HEK293 (cell line): ENCODE measurements around the gene SERPINH1.
A peak's percentile ranks its signal among the peaks of the same experiment; 100 is the strongest.

Source experiments
- BCL11A ChIP-seq: fragments of 450-650 bp; formaldehyde crosslinking; IDR thresholded peaks from 2 replicates; pipeline ENCODE4 v1.5.1; 2016; ENCODE audit warnings: low read depth, missing biosample characterization, missing genetic modification characterization
- GLI2 ChIP-seq: fragments of 450-650 bp; formaldehyde crosslinking; IDR thresholded peaks from 2 replicates; pipeline ENCODE4; 2017; ENCODE audit warnings: missing biosample characterization, missing genetic modification characterization, low read depth, borderline replicate concordance
- SALL2 ChIP-seq: fragments of 450-650 bp; formaldehyde crosslinking; IDR thresholded peaks from 2 replicates; pipeline ENCODE4 v1.5.0; 2017; ENCODE audit warnings: missing biosample characterization, mild to moderate bottlenecking, missing genetic modification characterization, borderline replicate concordance
- SP3 ChIP-seq: fragments of 450-650 bp; formaldehyde crosslinking; IDR thresholded peaks from 2 replicates; pipeline ENCODE4 v1.5.1; 2016; ENCODE audit warnings: missing biosample characterization, missing genetic modification characterization
- WT1 ChIP-seq: fragments of 450-650 bp; formaldehyde crosslinking; IDR thresholded peaks from 2 replicates; pipeline ENCODE4 v1.5.1; 2016; ENCODE audit warnings: missing biosample characterization, missing genetic modification characterization
- YY2 ChIP-seq: fragments of 450-650 bp; formaldehyde crosslinking; IDR thresholded peaks from 2 replicates; pipeline ENCODE4 v1.5.1; 2016; ENCODE audit warnings: missing biosample characterization, missing genetic modification characterization
- ZBTB26 ChIP-seq: fragments of 450-650 bp; formaldehyde crosslinking; optimal IDR thresholded peaks from 2 replicates; pipeline ENCODE3; 2016; ENCODE audit warnings: missing biosample characterization, mild to moderate bottlenecking, missing genetic modification characterization
- ZBTB44 ChIP-seq: fragments of 450-650 bp; IDR thresholded peaks from 2 replicates; pipeline ENCODE4 v1.5.1; 2018; ENCODE audit warnings: missing biosample characterization, mild to moderate bottlenecking, missing genetic modification characterization
- ZEB2 ChIP-seq: fragments of 450-650 bp; formaldehyde crosslinking; IDR thresholded peaks from 2 replicates; pipeline ENCODE4 v1.5.1; 2016; ENCODE audit warnings: missing biosample characterization, missing genetic modification characterization
- ZNF132 ChIP-seq: fragments of 450-650 bp; formaldehyde crosslinking; IDR thresholded peaks from 2 replicates; pipeline ENCODE4 v1.5.1; 2017; ENCODE audit warnings: missing biosample characterization, missing genetic modification characterization, borderline replicate concordance
- ZNF148 ChIP-seq: fragments of 450-650 bp; formaldehyde crosslinking; IDR thresholded peaks from 2 replicates; pipeline ENCODE4 v1.5.0; 2017; ENCODE audit warnings: missing biosample characterization, missing genetic modification characterization, borderline replicate concordance
- ZNF174 ChIP-seq: fragments of 450-650 bp; formaldehyde crosslinking; IDR thresholded peaks from 2 replicates; pipeline ENCODE4 v1.5.0; 2017; ENCODE audit warnings: missing biosample characterization, mild to moderate bottlenecking, missing genetic modification characterization
- ZNF280C ChIP-seq: fragments of 450-650 bp; formaldehyde crosslinking; IDR thresholded peaks from 2 replicates; pipeline ENCODE4 v1.5.1; 2016; ENCODE audit warnings: missing biosample characterization, missing genetic modification characterization
- ZNF391 ChIP-seq: fragments of 450-650 bp; formaldehyde crosslinking; IDR thresholded peaks from 2 replicates; pipeline ENCODE4 v1.5.1; 2016; ENCODE audit warnings: low read depth, missing biosample characterization, missing genetic modification characterization, borderline replicate concordance
- ZNF560 ChIP-seq: fragments of 450-650 bp; formaldehyde crosslinking; IDR thresholded peaks from 2 replicates; pipeline ENCODE4 v1.5.1; 2017; ENCODE audit warnings: missing biosample characterization, missing genetic modification characterization, borderline replicate concordance
- ZNF621 ChIP-seq: fragments of 450-650 bp; formaldehyde crosslinking; IDR thresholded peaks from 2 replicates; pipeline ENCODE4 v1.5.1; 2017; ENCODE audit warnings: missing biosample characterization, missing genetic modification characterization
- ZNF670 ChIP-seq: fragments of 450-650 bp; formaldehyde crosslinking; IDR thresholded peaks from 2 replicates; pipeline ENCODE4 v1.5.1; 2016; ENCODE audit warnings: missing biosample characterization, missing genetic modification characterization, low read depth
- ZNF677 ChIP-seq: fragments of 450-650 bp; IDR thresholded peaks from 2 replicates; pipeline ENCODE4 v1.5.0; 2018; ENCODE audit warnings: missing biosample characterization, mild to moderate bottlenecking, missing genetic modification characterization, moderate library complexity
- ZNF707 ChIP-seq: fragments of 450-650 bp; formaldehyde crosslinking; IDR thresholded peaks from 2 replicates; pipeline ENCODE4 v1.5.1; 2016; ENCODE audit warnings: missing biosample characterization, missing genetic modification characterization
- ZNF791 ChIP-seq: fragments of 450-650 bp; formaldehyde crosslinking; IDR thresholded peaks from 2 replicates; pipeline ENCODE4 v1.5.1; 2016; ENCODE audit warnings: missing biosample characterization, missing genetic modification characterization
- ZNF837 ChIP-seq: fragments of 450-650 bp; formaldehyde crosslinking; IDR thresholded peaks from 2 replicates; pipeline ENCODE4 v1.5.1; 2016; ENCODE audit warnings: missing biosample characterization, missing genetic modification characterization

SERPINH1 gene

GRCh38 chr11:75524665-75525432 lies 37.2 kb upstream of the SERPINH1 start (continued):
- TF ChIP-seq ZBTB44 (no peak), BCL11A (tag by site-specific recombination) (no peak), ZBTB26 (tag by site-specific recombination) (peak; percentile 45), ZNF677 (tag by site-specific recombination) (no peak), ZNF280C (tag by site-specific recombination) (no peak), WT1 (tag by site-specific recombination) (no peak), SP3 (tag by site-specific recombination) (no peak), ZNF560 (tag by site-specific recombination) (no peak), ZNF837 (tag by site-specific recombination) (no peak), ZNF132 (no peak), YY2 (tag by site-specific recombination) (no peak), ZEB2 (no peak), ZNF791 (tag by site-specific recombination) (no peak), ZNF707 (no peak), ZNF174 (no peak), SALL2 (no peak), GLI2 (tag by site-specific recombination) (no peak), ZNF621 (tag by site-specific recombination) (no peak), ZNF148 (tag by site-specific recombination) (no peak), ZNF391 (tag by site-specific recombination) (no peak), ZNF670 (tag by site-specific recombination) (no peak)
